H1 (cell line): ENCODE data around the gene EPHB3. TPM values are rescaled to one million over a fixed set of nuclear protein-coding genes. Genes with fewer than 3 reads are reported as not detected.

Source experiments
- CTCF ChIA-PET: fragments of 300-600 bp; sonication (Branson Sonifier 250); formaldehyde crosslinking; loops from one replicate; lab custom pipeline; 2021; ENCODE audit not compliant: partially characterized antibody; lab: Charles Lee
- POLR2A ChIA-PET: fragments of 300-600 bp; sonication (Branson Sonifier 250); formaldehyde crosslinking; loops from one replicate; lab custom pipeline; 2021; ENCODE audit warnings: inconsistent platforms; ENCODE audit not compliant: partially characterized antibody; lab: Charles Lee
- DNase-seq, 2 experiments: peaks; one replicate each; pipeline versions ENCODE4 v3.0.0 to v3.0.0-alpha.2; 2010 to 2022; ENCODE audit warnings: low spot score in 2 of 2, low read depth in 1 of 2, mixed read lengths in 1 of 2
- FAIRE-seq: peaks from 2 replicates; lab custom pipeline; 2011; peaks lifted over from hg19 to GRCh38; lab: Jason Lieb, UNC
- H2AFZ ChIP-seq: 2 replicates; pipeline ENCODE4 v1.8.1; 2012; ENCODE audit warnings: low read length, inconsistent platforms
- H2AK5ac ChIP-seq: 2 replicates; pipeline ENCODE4 v1.6.1; 2013; ENCODE audit warnings: low read depth, low read length
- H2BK120ac ChIP-seq: replicated peaks from 2 replicates; pipeline ENCODE3; 2013; ENCODE audit warnings: low read depth, low read length, inconsistent platforms
- H2BK12ac ChIP-seq: 2 replicates; pipeline ENCODE4 v1.6.1; 2013; ENCODE audit warnings: low read depth, low read length
- H2BK15ac ChIP-seq: 2 replicates; pipeline ENCODE4 v1.6.1; 2013; ENCODE audit warnings: low read length
- H2BK20ac ChIP-seq: 2 replicates; pipeline ENCODE4 v1.6.1; 2013; ENCODE audit warnings: low read length
- H2BK5ac ChIP-seq: 2 replicates; pipeline ENCODE4 v1.6.1; 2013; ENCODE audit warnings: low read depth, low read length
- H3K14ac ChIP-seq: 2 replicates; pipeline ENCODE4 v1.6.1; 2013; ENCODE audit warnings: inconsistent platforms; ENCODE audit not compliant: insufficient read length
- H3K18ac ChIP-seq: 2 replicates; pipeline ENCODE4 v1.6.1; 2013; ENCODE audit warnings: low read length; ENCODE audit errors: extremely low read depth
- H3K23ac ChIP-seq: 2 replicates; pipeline ENCODE4 v1.6.1; 2013; ENCODE audit warnings: inconsistent platforms; ENCODE audit not compliant: insufficient read length
- H3K23me2 ChIP-seq: 2 replicates; pipeline ENCODE4 v1.6.1; 2013; ENCODE audit warnings: low read depth, low read length
- H3K27ac ChIP-seq: 2 replicates; pipeline ENCODE4 v1.6.1; 2011; ENCODE audit warnings: low read depth, low read length, inconsistent platforms
- H3K27me3 ChIP-seq, 4 experiments: replicated peaks in 1 of 4; 1 replicate in 1 of 4; 2 replicates in 3 of 4; pipeline versions ENCODE4 v1.6.1 to v1.8.1; 2011 to 2013; ENCODE audit warnings: low read length in 3 of 4, mild to moderate bottlenecking in 3 of 4, inconsistent platforms in 2 of 4, mixed read lengths in 2 of 4, moderate library complexity in 1 of 4; ENCODE audit not compliant: control insufficient read depth in 3 of 4, insufficient read depth in 3 of 4; ENCODE audit errors: extremely low read depth in 1 of 4
- H3K36me3 ChIP-seq, 4 experiments: 2 replicates each; pipeline versions ENCODE4 v1.6.1 to v1.8.1; 2011 to 2013; ENCODE audit warnings: mild to moderate bottlenecking in 4 of 4, low read length in 3 of 4, moderate library complexity in 2 of 4, control low read depth in 1 of 4, inconsistent platforms in 1 of 4; ENCODE audit not compliant: insufficient read depth in 4 of 4, control insufficient read depth in 2 of 4
- H3K4ac ChIP-seq: replicated peaks from 2 replicates; pipeline ENCODE3; 2013; ENCODE audit warnings: low read length, low read depth, mixed read lengths, inconsistent platforms; ENCODE audit not compliant: insufficient read length
- H3K4me1 ChIP-seq, 4 experiments: replicated peaks in 1 of 4; 1 replicate in 1 of 4; 2 replicates in 3 of 4; pipeline versions ENCODE4 v1.6.1 to v1.8.1; 2011 to 2013; ENCODE audit warnings: low read length in 3 of 4, inconsistent platforms in 2 of 4, mixed read lengths in 1 of 4; ENCODE audit not compliant: insufficient read depth in 4 of 4, control insufficient read depth in 3 of 4
- H3K4me2 ChIP-seq, 2 experiments: 2 replicates each; pipeline versions ENCODE4 v1.6.1 to v1.8.1; 2011 to 2013; ENCODE audit warnings: low read depth in 2 of 2, low read length in 2 of 2, control low read depth in 1 of 2, inconsistent platforms in 1 of 2, mild to moderate bottlenecking in 1 of 2; ENCODE audit not compliant: insufficient read depth in 1 of 2
- H3K4me3 ChIP-seq, 4 experiments: fragments of 200-600, 300-600 bp in 1 of 4; sonication (generic), shearing (Covaris generic), sonication (Bioruptor Twin) in 1 of 4; 2 replicates each; pipeline versions ENCODE4 v1.5.1 to v1.8.1; 2011 to 2016; ENCODE audit warnings: low read length in 4 of 4, low read depth in 3 of 4, control low read depth in 2 of 4, inconsistent platforms in 2 of 4, mild to moderate bottlenecking in 2 of 4, mixed read lengths in 1 of 4, moderate library complexity in 1 of 4; ENCODE audit not compliant: insufficient read depth in 2 of 4; ENCODE audit errors: extremely low read depth in 1 of 4
- H3K56ac ChIP-seq: replicated peaks from 2 replicates; pipeline ENCODE3; 2013; ENCODE audit warnings: low read depth, mild to moderate bottlenecking, mixed read lengths, low read length, inconsistent platforms; ENCODE audit not compliant: insufficient read length
- H3K79me1 ChIP-seq: 2 replicates; pipeline ENCODE4 v1.6.1; 2013; ENCODE audit warnings: low read depth, low read length, control low read depth
- H3K79me2 ChIP-seq, 2 experiments: 2 replicates each; pipeline versions ENCODE4 v1.6.1 to v1.8.1; 2012 to 2013; ENCODE audit warnings: low read length in 2 of 2, mild to moderate bottlenecking in 2 of 2, inconsistent platforms in 1 of 2; ENCODE audit not compliant: insufficient read depth in 2 of 2, control insufficient read depth in 1 of 2
- H3K9ac ChIP-seq, 4 experiments: replicated peaks in 1 of 4; 1 replicate in 1 of 4; 2 replicates in 3 of 4; pipeline versions ENCODE4 v1.6.1 to v1.8.1; 2011 to 2013; ENCODE audit warnings: low read depth in 3 of 4, low read length in 3 of 4, control low read depth in 2 of 4, mild to moderate bottlenecking in 2 of 4, moderate library complexity in 2 of 4, inconsistent platforms in 1 of 4; ENCODE audit errors: extremely low read depth in 1 of 4
- H3K9me3 ChIP-seq, 2 experiments: 2 replicates each; pipeline versions ENCODE4 v1.6.1 to v1.8.1; 2012 to 2013; ENCODE audit warnings: mild to moderate bottlenecking in 2 of 2, moderate library complexity in 2 of 2, control low read depth in 1 of 2, inconsistent platforms in 1 of 2, low read depth in 1 of 2, low read length in 1 of 2, mixed read lengths in 1 of 2; ENCODE audit not compliant: insufficient read depth in 2 of 2
- H4K20me1 ChIP-seq, 2 experiments: replicated peaks in 1 of 2; 2 replicates each; pipeline versions ENCODE3 to v1.8.1; 2011 to 2013; ENCODE audit warnings: inconsistent platforms in 2 of 2, low read length in 2 of 2, mild to moderate bottlenecking in 1 of 2; ENCODE audit not compliant: insufficient read depth in 2 of 2, control insufficient read depth in 1 of 2
- H4K5ac ChIP-seq: 2 replicates; pipeline ENCODE4 v1.6.1; 2013; ENCODE audit warnings: low read length, low read depth, mixed read lengths, inconsistent platforms; ENCODE audit not compliant: insufficient read length
- H4K8ac ChIP-seq: 2 replicates; pipeline ENCODE4 v1.8.0; 2013; ENCODE audit warnings: mild to moderate bottlenecking, moderate library complexity, low read length, inconsistent platforms; ENCODE audit not compliant: insufficient read depth; ENCODE audit errors: extremely low read depth
- H4K91ac ChIP-seq: replicated peaks from 2 replicates; pipeline ENCODE3; 2013; ENCODE audit warnings: low read length, mixed read lengths, inconsistent platforms; ENCODE audit not compliant: insufficient read length
- CHD1 ChIP-seq: IDR thresholded peaks from 2 replicates; pipeline ENCODE4 v1.6.1; 2012; ENCODE audit warnings: low read depth, low read length, improper control_type of control experiment
- CHD2 ChIP-seq: IDR thresholded peaks from 2 replicates; pipeline ENCODE4 v1.6.1; 2012; ENCODE audit warnings: low read length, improper control_type of control experiment
- FOSL1 ChIP-seq: IDR thresholded peaks from 2 replicates; pipeline ENCODE4 v1.6.1; 2011; ENCODE audit warnings: mild to moderate bottlenecking, low read depth, low read length, moderate library complexity; ENCODE audit not compliant: insufficient read depth
- GABPA ChIP-seq: IDR thresholded peaks from 2 replicates; pipeline ENCODE4 v1.6.1; 2011; ENCODE audit warnings: mild to moderate bottlenecking, low read length, moderate library complexity, borderline replicate concordance; ENCODE audit not compliant: insufficient read depth
- JUN ChIP-seq: IDR thresholded peaks from 2 replicates; pipeline ENCODE4 v1.6.1; 2011; ENCODE audit warnings: low read depth, mild to moderate bottlenecking, improper control_type of control experiment, low read length
- SP1 ChIP-seq: IDR thresholded peaks from 2 replicates; pipeline ENCODE4 v1.6.1; 2011; ENCODE audit warnings: low read depth, low read length
- SUZ12 ChIP-seq: fragments of 200-600 bp; sonication (generic); IDR thresholded peaks from 2 replicates; pipeline ENCODE4 v1.6.1; 2012; ENCODE audit warnings: mild to moderate bottlenecking, inconsistent platforms, low read length, moderate library complexity, mixed read lengths
- WGBS, 2 experiments: shearing (Covaris generic) in 1 of 2; methylation state at CpG; one replicate each; pipeline versions ENCODE4 v1.1.6 to v1.1.7; 2013 to 2015; ENCODE audit warnings: low lambda C conversion rate in 2 of 2, mixed read lengths in 2 of 2, inconsistent platforms in 1 of 2, low coverage in 1 of 2, missing lambda C conversion rate in 1 of 2; ENCODE audit not compliant: insufficient replicate concordance in 2 of 2, insufficient coverage in 1 of 2, insufficient read length in 1 of 2; ENCODE audit errors: extremely low coverage in 1 of 2, missing lambda C conversion rate in 1 of 2; 5-methylcytosine and 5-hydroxymethylcytosine counted together
- polyA plus RNA-seq, 7 experiments: library from polyadenylated mRNA; depleted of rRNA in 3 of 7; stranded (reverse) in 5 of 7; unstranded in 2 of 7; fragments of >200 nt in 5 of 7; fragments of 200-250 nt in 2 of 7; gene quantifications; 1 replicate in 5 of 7; 2 replicates in 1 of 7; 4 replicates in 1 of 7; pipeline versions ENCODE4 v1.2.1 to v1.2.3, GENCODE V29; 2011 to 2013; ENCODE audit warnings: missing spikeins in 2 of 7, mixed read lengths in 2 of 7
- total RNA-seq: library from RNA; stranded (reverse); fragmentation: NEBNext Ultra II Directional; extraction: Animal tissue kit (Norgen Biotek cat#: 25700); gene quantifications from 2 replicates; pipeline ENCODE4 v1.2.1, GENCODE V29; 2021
- TF ChIP-seq, protein P1 (sequence below): IDR thresholded peaks from 2 replicates; pipeline ENCODE4 v1.6.1; 2012; ENCODE audit warnings: low read length, inconsistent platforms

Gene EPHB3
- total and polyA plus RNA-seq, 2 of the 8 experiments (the other 6 are each of a cell fraction or from before 2014, with no cell fraction given) = 0.41 to 0.91 TPM

DNA sequence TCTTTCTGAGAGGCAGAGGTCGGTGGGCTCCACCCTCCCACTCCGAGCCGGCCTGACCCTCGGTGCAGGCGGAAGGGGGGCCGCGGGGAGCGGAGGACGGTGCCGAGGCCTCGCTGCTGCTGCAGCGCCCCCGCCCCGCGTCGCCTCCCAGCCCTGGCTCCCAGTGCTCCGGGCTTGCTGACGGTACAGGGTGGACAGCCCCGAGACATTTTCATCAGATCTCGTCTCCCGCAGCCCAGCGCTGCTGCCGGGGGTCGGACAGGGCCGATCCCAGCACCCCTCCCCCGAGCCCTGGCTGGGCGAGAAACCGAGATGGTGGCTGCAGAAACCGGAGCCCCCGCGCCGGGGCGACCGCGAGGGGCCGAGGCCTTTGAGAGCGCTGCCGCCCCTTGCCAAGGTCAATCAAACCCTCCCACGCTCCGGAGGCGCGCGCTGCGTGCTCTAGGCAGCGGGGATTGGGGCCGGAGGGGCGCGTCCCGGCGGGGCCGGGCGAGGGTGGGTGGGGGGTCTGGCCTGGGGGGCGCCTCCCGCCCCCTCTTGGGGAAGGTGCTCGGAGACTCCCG lies 42.5 kb downstream of the EPHB3 start:
- no peak for FAIRE-seq
- DNase-seq = no peak
- Histone ChIP-seq H4K20me1 (peaks cover 2 to 10% of the 10 kb centered on the region in 2 experiments), H2BK12ac (peak overlapping the region; percentile 92; the same call in 1 of the 2 replicates), H3K79me2 (no peaks in the 10 kb centered on the region), H3K9me3 (no peaks in the 10 kb centered on the region), H4K5ac (no peak overlapping the region), H2BK120ac (no peak overlapping the region), H4K8ac (peak overlapping the region; percentile 43), H3K23me2 (peaks cover 16% of the 10 kb centered on the region; the same call in 1 of the 2 replicates), H3K36me3 (no peaks in the 10 kb centered on the region), H2BK20ac (no peak overlapping the region), H3K4ac (no peak overlapping the region), H3K27ac (no peak overlapping the region), H3K27me3 (peaks cover 41 to 83% (median 78%) of the 10 kb centered on the region in 4 experiments), H3K18ac (peak overlapping the region; percentile 83), H3K4me1 (peaks cover 6 to 23% (median 15%) of the 10 kb centered on the region in 4 experiments), H3K9ac (no peak overlapping the region), H4K91ac (no peak overlapping the region), H3K23ac (no peak overlapping the region), H2AFZ (no peak overlapping the region), H3K4me3 (peak overlapping the region; percentile 24 to 67 (median 46)), H2AK5ac (no peak overlapping the region), H3K79me1 (no peaks in the 10 kb centered on the region), H2BK15ac (peak overlapping the region; percentile 46; the same call in 1 of the 2 replicates), H2BK5ac (peak overlapping the region; percentile 44; the same call in 1 of the 2 replicates), H3K14ac (no peak overlapping the region), H3K4me2 (peak overlapping the region; percentile 77 to 82), H3K56ac (no peak overlapping the region)
- 3% methylated on average over 29 of the region's 56 CpGs; no CpG with 5 or more reads in 1 of the 2 experiments for WGBS, 2 experiments
- CTCF ChIA-PET = interaction anchor here (0.8 to 2.6 kb wide), 23 partner anchors 10 to 174 kb away, joined by 3 to 13 read pairs (median 5); partner anchors contain the start of genes EPHB3 and MAGEF1
- POLR2A ChIA-PET = interaction anchor here (0.9 to 4.1 kb wide), 5 partner anchors 12 to 107 kb away, joined by 3 to 19 read pairs (median 4); partner anchors contain the start of gene MAGEF1
- no peak for TF ChIP-seq CHD2
- TF ChIP-seq, protein P1, sequence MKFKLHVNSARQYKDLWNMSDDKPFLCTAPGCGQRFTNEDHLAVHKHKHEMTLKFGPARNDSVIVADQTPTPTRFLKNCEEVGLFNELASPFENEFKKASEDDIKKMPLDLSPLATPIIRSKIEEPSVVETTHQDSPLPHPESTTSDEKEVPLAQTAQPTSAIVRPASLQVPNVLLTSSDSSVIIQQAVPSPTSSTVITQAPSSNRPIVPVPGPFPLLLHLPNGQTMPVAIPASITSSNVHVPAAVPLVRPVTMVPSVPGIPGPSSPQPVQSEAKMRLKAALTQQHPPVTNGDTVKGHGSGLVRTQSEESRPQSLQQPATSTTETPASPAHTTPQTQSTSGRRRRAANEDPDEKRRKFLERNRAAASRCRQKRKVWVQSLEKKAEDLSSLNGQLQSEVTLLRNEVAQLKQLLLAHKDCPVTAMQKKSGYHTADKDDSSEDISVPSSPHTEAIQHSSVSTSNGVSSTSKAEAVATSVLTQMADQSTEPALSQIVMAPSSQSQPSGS = no peak
- TF ChIP-seq SUZ12 = peak; percentile 68
- TF ChIP-seq SP1 = no peak
- TF ChIP-seq GABPA = no peak
- TF ChIP-seq CHD1 = no peak
- TF ChIP-seq JUN = no peak
- no peak for TF ChIP-seq FOSL1
